K562 (cell line): Measurements from ENCODE around the gene PRKACA. TPM values are rescaled to one million over a fixed set of nuclear protein-coding genes. Genes with fewer than 3 reads are reported as not detected.
A peak's percentile ranks its signal among the peaks of the same experiment; 100 is the strongest.

Experiments
- CBX1 ChIP-seq: sonication (generic); IDR thresholded peaks from 2 replicates; pipeline ENCODE4 v1.6.1; 2016; ENCODE audit warnings: antibody characterized with exemption, low read depth, mild to moderate bottlenecking
- CEBPB ChIP-seq: fragments of 450-650 bp; IDR thresholded peaks from 2 replicates; pipeline ENCODE4 v1.6.1; 2016; ENCODE audit warnings: missing genetic modification characterization, missing compliant biosample characterization
- CLOCK ChIP-seq: fragments of 250-450 bp; sonication (Bioruptor Pico); IDR thresholded peaks from 2 replicates; pipeline ENCODE4 v1.4.0; 2020; ENCODE audit warnings: mild to moderate bottlenecking, moderate library complexity, borderline replicate concordance
- ELF1 ChIP-seq: fragments of 200-800 bp; sonication (Bioruptor generic); IDR thresholded peaks from 2 replicates; pipeline ENCODE4 v1.6.1; 2016; ENCODE audit warnings: missing genetic modification characterization, missing compliant biosample characterization
- FOXK1 ChIP-seq: sonication (generic); formaldehyde crosslinking; IDR thresholded peaks from 2 replicates; pipeline ENCODE4 v1.8.0; 2022; ENCODE audit warnings: missing genetic modification reagents, mild to moderate bottlenecking, borderline replicate concordance
- FOXO4 ChIP-seq: fragments of 450-650 bp; formaldehyde crosslinking; IDR thresholded peaks from 2 replicates; pipeline ENCODE4 v1.4.0; 2020; ENCODE audit warnings: mild to moderate bottlenecking, moderate library complexity
- GTF2E2 ChIP-seq: fragments of 200-800 bp; sonication (Bioruptor generic); IDR thresholded peaks from 2 replicates; pipeline ENCODE4 v1.6.1; 2016; ENCODE audit warnings: missing genetic modification characterization, missing compliant biosample characterization
- JUN ChIP-seq, 2 experiments: sonication (generic) in 1 of 2; formaldehyde crosslinking in 1 of 2; IDR thresholded peaks; 2 replicates each; pipeline versions ENCODE4 v1.6.1 to v1.8.0; 2012 to 2022; ENCODE audit warnings: borderline replicate concordance in 2 of 2, mild to moderate bottlenecking in 2 of 2, improper control_type of control experiment in 1 of 2, low read depth in 1 of 2, low read length in 1 of 2, missing genetic modification reagents in 1 of 2
- KLF16 ChIP-seq: IDR thresholded peaks from 2 replicates; pipeline ENCODE4 v1.6.1; 2016; ENCODE audit warnings: antibody characterized with exemption
- MAZ ChIP-seq, 2 experiments: fragments of 450-650 bp in 1 of 2; sonication (generic) in 1 of 2; formaldehyde crosslinking; IDR thresholded peaks in 1 of 2; conservative IDR thresholded peaks in 1 of 2; 2 replicates each; pipeline versions ENCODE4 v1.4.0 to v1.5.0; 2020; ENCODE audit warnings: mild to moderate bottlenecking in 1 of 2, missing genetic modification reagents in 1 of 2
- NR4A1 ChIP-seq, 2 experiments: fragments of 250-450 bp in 1 of 2; fragments of 450-650 bp in 1 of 2; sonication (Bioruptor Pico) in 1 of 2; IDR thresholded peaks; 2 replicates each; pipeline versions ENCODE4 v1.4.0 to v1.6.1; 2016 to 2020; ENCODE audit warnings: mild to moderate bottlenecking in 2 of 2, missing compliant biosample characterization in 1 of 2, missing genetic modification characterization in 1 of 2, moderate library complexity in 1 of 2
- PML ChIP-seq: IDR thresholded peaks from 2 replicates; pipeline ENCODE4 v1.6.1; 2012; ENCODE audit warnings: low read length, inconsistent platforms
- RBM39 ChIP-seq: fragments of 200-400 bp; formaldehyde crosslinking; optimal IDR thresholded peaks from 2 replicates; pipeline ENCODE3; 2018; ENCODE audit warnings: low read depth, low read length
- SLC30A9 ChIP-seq: fragments of 250-450 bp; sonication (Bioruptor Pico); IDR thresholded peaks from 2 replicates; pipeline ENCODE4 v1.8.0; 2022; ENCODE audit warnings: mild to moderate bottlenecking, moderate library complexity
- SPI1 ChIP-seq: IDR thresholded peaks from 2 replicates; pipeline ENCODE4 v1.6.1; 2011; ENCODE audit warnings: low read depth, low read length, control low read depth, borderline replicate concordance
- THAP7 ChIP-seq: fragments of 250-450 bp; sonication (Bioruptor Pico); IDR thresholded peaks from 2 replicates; pipeline ENCODE4 v1.5.0; 2021
- XRCC3 ChIP-seq: fragments of 450-650 bp; IDR thresholded peaks from 2 replicates; pipeline ENCODE4 v1.6.1; 2017; ENCODE audit warnings: mild to moderate bottlenecking, moderate library complexity
- ZHX1 ChIP-seq: fragments of 150-350 bp; conservative IDR thresholded peaks from 2 replicates; pipeline ENCODE4 v1.6.1; 2014; ENCODE audit warnings: low read length
- polyA plus RNA-seq, 8 experiments: library from polyadenylated mRNA; depleted of rRNA in 4 of 8; stranded (reverse) in 5 of 8; unstranded in 3 of 8; fragments of >200 nt; fragmentation: Nextera tagmentation in 2 of 8; fragmentation: Illumina TruSeq in 1 of 8; extraction: Ambion mirVana in 2 of 8; extraction: Trizol in 1 of 8; gene quantifications; 2 replicates each; pipeline versions ENCODE4 v1.2.1 to v1.2.3, GENCODE V29; 2011 to 2014; ENCODE audit warnings: inconsistent platforms in 1 of 8, missing spikeins in 1 of 8
- total RNA-seq, 7 experiments: library from RNA; depleted of rRNA in 6 of 7; stranded (reverse); fragments of >200 nt in 6 of 7; fragmentation: Illumina TruSeq in 2 of 7; extraction: Trizol in 2 of 7; gene quantifications; 2 replicates each; pipeline versions ENCODE4 v1.2.1 to v1.2.3, GENCODE V29; 2011 to 2021; ENCODE audit warnings: low replicate concordance in 1 of 7

The PRKACA gene
- total and polyA plus RNA-seq, 9 of the 15 experiments (the other 6 are each of a cell fraction or from before 2014, with no cell fraction given), result 1.2 to 63.1 (median 13.0) TPM

GRCh38 chr19:14113762-14114414 lies 3.7 kb downstream of the PRKACA start (continued):
- TF ChIP-seq ZHX1 (no peak), KLF16 (peak; percentile 95), JUN (IDR thresholded peaks at IDR 0.05; ENCODE audit: borderline replicate concordance, low read depth, low read length) (peak; percentile 84), JUN (CRISPR knock-in tag; IDR thresholded peaks at IDR 0.05; ENCODE audit: borderline replicate concordance) (0 out of 2 replicates have a peak, but pooled peaks have one; percentile 50), SLC30A9 (CRISPR knock-in tag) (no peak), FOXO4 (CRISPR knock-in tag) (no peak), SPI1 (no peak), PML (no peak), CEBPB (no peak), XRCC3 (no peak), ELF1 (peak; percentile 34), CBX1 (peak; percentile 89), FOXK1 (no peak), THAP7 (CRISPR knock-in tag) (no peak), MAZ (CRISPR knock-in tag; conservative IDR thresholded peaks at IDR 0.05 in 1 of 2, IDR thresholded peaks at IDR 0.05 in 1 of 2) (peak; percentile 32 to 55; a peak in 2 of 4 replicates), NR4A1 (CRISPR knock-in tag; IDR thresholded peaks at IDR 0.05) (no peak), NR4A1 (tag; IDR thresholded peaks at IDR 0.05) (no peak), RBM39 (no peak), CLOCK (CRISPR knock-in tag) (no peak), GTF2E2 (tag) (no peak)
